Activated T-cell treated with anti-CD3 and anti-CD28 coated beads, Interleukin-2, amount 50 U/mL, for 4 hours (primary cell): ENCODE data around the gene MED12L. TPM values are rescaled to one million over a fixed set of nuclear protein-coding genes. Genes with fewer than 3 reads are reported as not detected.

Experiments used
- ATAC-seq, 2 donors: fragments of 200-7000 bp; cut with Tn5 transposase; one replicate each; pipeline ENCODE4 v1.10.0; 2021
- DNase-seq: peaks from one replicate; pipeline ENCODE4 v3.0.0-alpha.2; 2020
- H3K27me3 Mint-ChIP-seq: one replicate; pipeline ENCODE4 v1.8.0; 2021; ENCODE audit warnings: low read depth, mixed read lengths
- H3K36me3 Mint-ChIP-seq: one replicate; pipeline ENCODE4 v1.8.0; 2022; ENCODE audit warnings: mixed read lengths; ENCODE audit not compliant: insufficient read depth
- H3K4me1 Mint-ChIP-seq: one replicate; pipeline ENCODE4 v1.8.0; 2021; ENCODE audit warnings: low read depth, mixed read lengths
- H3K4me3 Mint-ChIP-seq: one replicate; pipeline ENCODE4 v1.8.0; 2021; ENCODE audit warnings: mild to moderate bottlenecking, moderate library complexity, mixed read lengths
- H3K9me3 Mint-ChIP-seq: one replicate; pipeline ENCODE4 v1.8.0; 2021; ENCODE audit warnings: mixed read lengths
- total RNA-seq, 3 donors: library from RNA; stranded (reverse); gene quantifications; one replicate each; pipeline ENCODE4 v1.2.1, GENCODE V29; 2021

The MED12L gene
- total RNA-seq, 3 donors from 2014 or later: 1.1 to 3.3 (median 1.9) TPM

GRCh38 chr3:151197981-151198767 lies 112.7 kb downstream of the MED12L start:
- Mint-ChIP-seq H3K4me1 (peaks cover 32% of the 10 kb centered on the region), H3K27me3 (no peaks in the 10 kb centered on the region), H3K36me3 (peaks cover 37% of the 10 kb centered on the region), H3K4me3 (peak overlapping the region; percentile 10), H3K9me3 (no peaks in the 10 kb centered on the region)
- DNase-seq (no peak), ATAC-seq (no peak)

DNA sequence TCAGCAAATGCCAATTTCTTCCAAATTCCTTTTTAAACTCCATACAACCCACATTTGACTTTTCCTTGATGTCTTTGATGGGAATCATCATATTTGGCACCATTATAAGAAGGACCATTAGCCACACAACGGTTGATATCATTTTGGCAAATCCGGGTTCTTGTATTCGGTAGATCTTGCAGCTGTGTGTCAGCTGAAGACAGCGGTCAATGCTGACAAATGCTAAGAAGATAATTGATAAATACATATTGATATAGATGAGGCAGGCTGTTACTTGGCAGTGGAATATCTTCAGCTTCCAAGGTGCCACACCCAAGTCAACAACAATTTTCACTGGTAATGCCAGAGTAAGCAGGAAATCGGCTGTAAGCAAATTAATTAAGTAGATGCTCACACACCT lies 113.4 kb downstream of the MED12L start:
- no peak for ATAC-seq
- Mint-ChIP-seq H3K4me3 (peak overlapping the region; percentile 90), H3K9me3 (no peaks in the 10 kb centered on the region), H3K27me3 (no peaks in the 10 kb centered on the region), H3K36me3 (peaks cover 37% of the 10 kb centered on the region), H3K4me1 (peaks cover 33% of the 10 kb centered on the region)
- DNase-seq: no peak

DNA sequence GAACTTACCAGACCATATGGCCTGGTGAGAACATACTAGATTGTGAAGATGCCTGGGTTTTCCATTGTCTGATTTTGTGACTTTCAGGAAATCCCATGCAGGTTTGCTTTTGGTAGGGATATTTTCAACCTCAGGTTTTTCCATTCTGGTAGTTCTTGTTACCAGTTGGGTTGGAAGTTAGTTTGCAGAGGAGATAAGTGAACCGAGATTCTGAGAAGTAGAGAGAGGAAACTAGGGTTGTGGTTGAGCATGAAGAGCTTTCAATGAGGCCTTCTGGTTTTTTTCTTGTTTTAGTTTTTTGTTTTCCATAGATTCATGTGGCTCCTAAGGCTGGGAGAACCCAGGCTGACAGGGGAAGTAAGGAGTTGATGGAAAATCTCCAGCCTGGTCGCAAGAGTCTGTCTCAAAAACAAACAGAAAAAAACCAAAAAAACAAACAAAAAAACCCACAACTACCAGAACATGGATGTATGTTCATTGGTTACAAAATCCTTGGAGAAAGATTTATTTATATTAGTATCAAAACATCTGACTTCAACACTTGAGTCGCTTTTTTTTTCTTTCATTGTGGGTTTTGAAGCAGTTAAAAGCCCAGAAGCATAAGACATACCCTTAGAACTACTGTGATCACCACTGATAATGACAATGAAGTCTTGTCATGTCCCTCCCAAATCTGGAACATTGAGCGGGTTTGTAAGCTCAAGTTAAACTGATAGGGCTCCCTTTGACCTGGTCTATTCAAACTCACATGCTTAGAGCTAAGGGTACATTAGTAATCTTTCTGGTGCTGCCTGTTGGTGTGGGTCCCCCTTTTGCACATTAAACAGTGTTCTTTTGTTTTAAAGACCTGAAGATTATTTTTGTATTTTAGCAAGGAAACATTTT lies 114.3 kb downstream of the MED12L start:
- Mint-ChIP-seq H3K4me3 (peak overlapping the region; percentile 90), H3K27me3 (no peaks in the 10 kb centered on the region), H3K9me3 (no peaks in the 10 kb centered on the region), H3K4me1 (peaks cover 43% of the 10 kb centered on the region), H3K36me3 (peaks cover 35% of the 10 kb centered on the region)
- DNase-seq: no peak
- ATAC-seq: peak in 1 of 2 donors; percentile 11

DNA sequence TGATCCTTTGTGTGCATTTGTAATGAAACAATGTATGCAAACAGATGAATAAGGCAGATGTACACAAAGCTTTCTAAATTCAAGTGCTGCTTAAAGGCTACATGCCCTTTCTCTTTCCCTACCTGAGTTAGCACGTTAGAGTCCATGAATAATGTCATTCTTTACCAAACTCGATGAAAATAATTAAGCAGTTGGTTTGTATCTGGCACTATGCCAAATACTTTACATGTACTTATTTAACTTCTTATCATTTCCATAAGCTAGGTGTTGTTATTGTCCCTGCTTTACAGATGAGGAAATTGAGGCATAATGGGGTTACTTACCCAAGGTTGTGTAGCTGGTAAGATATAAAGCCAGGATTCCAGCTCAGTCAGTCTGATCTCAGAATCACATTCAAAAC lies 115.1 kb downstream of the MED12L start:
- H3K9me3 Mint-ChIP-seq: no peaks in the 10 kb centered on the region
- DNase-seq: no peak
- H3K4me3 Mint-ChIP-seq: peak overlapping the region; percentile 90
- peaks cover 51% of the 10 kb centered on the region for H3K4me1 Mint-ChIP-seq
- no peaks in the 10 kb centered on the region for H3K27me3 Mint-ChIP-seq
- no peak for ATAC-seq
- peaks cover 35% of the 10 kb centered on the region for H3K36me3 Mint-ChIP-seq

GRCh38 chr3:151201051-151201730 lies 115.7 kb downstream of the MED12L start:
- H3K4me1 Mint-ChIP-seq: peaks cover 53% of the 10 kb centered on the region
- no peaks in the 10 kb centered on the region for H3K27me3 Mint-ChIP-seq
- H3K4me3 Mint-ChIP-seq: peak overlapping the region; percentile 90
- no peaks in the 10 kb centered on the region for H3K9me3 Mint-ChIP-seq
- ATAC-seq (no peak), DNase-seq (no peak)
- peaks cover 33% of the 10 kb centered on the region for H3K36me3 Mint-ChIP-seq

GRCh38 chr3:151203051-151203420 lies 117.6 kb downstream of the MED12L start, which contains the start of gene GPR171:
Gene GPR171 (minus strand): TSS chr3:151203216. CDS start chr3:151199386, 3,830 bp downstream.
- Mint-ChIP-seq H3K4me3 (peak within 1 kb of the TSS; percentile 90), H3K9me3 (no peaks in the 10 kb centered on the region), H3K27me3 (no peaks in the 10 kb centered on the region), H3K4me1 (peaks cover 63% of the 10 kb centered on the region), H3K36me3 (peaks cover 32% of the 10 kb centered on the region)
- DNase-seq (peak; percentile 61), ATAC-seq (peak; percentile 77 to 81)

GRCh38 chr3:151204530-151205402 lies 119.3 kb downstream of the MED12L start:
- no peaks in the 10 kb centered on the region for H3K27me3 Mint-ChIP-seq
- no peaks in the 10 kb centered on the region for H3K9me3 Mint-ChIP-seq
- H3K4me1 Mint-ChIP-seq: peaks cover 60% of the 10 kb centered on the region
- H3K4me3 Mint-ChIP-seq: peak overlapping the region; percentile 74
- peak; percentile 12 to 24 for ATAC-seq
- H3K36me3 Mint-ChIP-seq: peaks cover 16% of the 10 kb centered on the region
- DNase-seq: no peak

GRCh38 chr3:151205482-151205881 lies 120.0 kb downstream of the MED12L start:
- H3K4me1 Mint-ChIP-seq: peaks cover 66% of the 10 kb centered on the region
- no peaks in the 10 kb centered on the region for H3K27me3 Mint-ChIP-seq
- ATAC-seq: no peak
- no peak for DNase-seq
- no peaks in the 10 kb centered on the region for H3K9me3 Mint-ChIP-seq
- peak overlapping the region; percentile 74 for H3K4me3 Mint-ChIP-seq
- H3K36me3 Mint-ChIP-seq: peaks cover 10% of the 10 kb centered on the region

DNA sequence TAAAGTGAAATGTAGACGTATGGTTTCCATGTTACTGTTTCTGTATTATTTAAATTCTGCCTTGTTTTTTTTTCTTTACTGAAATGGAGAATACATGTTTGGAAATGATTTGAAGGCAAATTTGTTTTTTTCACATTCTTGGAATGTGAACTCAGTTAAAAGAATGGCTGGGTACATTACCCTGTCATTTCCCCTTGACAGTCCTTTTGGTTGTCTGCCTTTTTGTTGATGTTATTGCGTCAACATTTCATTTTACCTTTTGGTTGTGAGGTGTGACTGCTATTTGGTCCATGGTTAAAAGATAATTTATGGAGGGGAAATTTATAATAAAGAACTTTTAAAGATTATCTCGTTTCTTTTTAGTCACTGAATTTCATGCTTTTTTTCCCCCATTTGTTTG lies 120.7 kb downstream of the MED12L start:
- no peaks in the 10 kb centered on the region for H3K9me3 Mint-ChIP-seq
- no peak for ATAC-seq
- peaks cover 69% of the 10 kb centered on the region for H3K4me1 Mint-ChIP-seq

GRCh38 chr3:151209654-151210053 lies 124.2 kb downstream of the MED12L start:
- Mint-ChIP-seq H3K27me3 (no peaks in the 10 kb centered on the region), H3K9me3 (no peaks in the 10 kb centered on the region), H3K36me3 (no peaks in the 10 kb centered on the region), H3K4me1 (peaks cover 57% of the 10 kb centered on the region), H3K4me3 (no peak overlapping the region)
- ATAC-seq (peak; percentile 84 to 85), DNase-seq (no peak)

More for the DNA sequence above, 120.7 kb downstream of the MED12L start:
- no peak for DNase-seq
- Mint-ChIP-seq H3K4me3 (peak overlapping the region; percentile 13), H3K36me3 (peaks cover 7% of the 10 kb centered on the region), H3K27me3 (no peaks in the 10 kb centered on the region)

DNA sequence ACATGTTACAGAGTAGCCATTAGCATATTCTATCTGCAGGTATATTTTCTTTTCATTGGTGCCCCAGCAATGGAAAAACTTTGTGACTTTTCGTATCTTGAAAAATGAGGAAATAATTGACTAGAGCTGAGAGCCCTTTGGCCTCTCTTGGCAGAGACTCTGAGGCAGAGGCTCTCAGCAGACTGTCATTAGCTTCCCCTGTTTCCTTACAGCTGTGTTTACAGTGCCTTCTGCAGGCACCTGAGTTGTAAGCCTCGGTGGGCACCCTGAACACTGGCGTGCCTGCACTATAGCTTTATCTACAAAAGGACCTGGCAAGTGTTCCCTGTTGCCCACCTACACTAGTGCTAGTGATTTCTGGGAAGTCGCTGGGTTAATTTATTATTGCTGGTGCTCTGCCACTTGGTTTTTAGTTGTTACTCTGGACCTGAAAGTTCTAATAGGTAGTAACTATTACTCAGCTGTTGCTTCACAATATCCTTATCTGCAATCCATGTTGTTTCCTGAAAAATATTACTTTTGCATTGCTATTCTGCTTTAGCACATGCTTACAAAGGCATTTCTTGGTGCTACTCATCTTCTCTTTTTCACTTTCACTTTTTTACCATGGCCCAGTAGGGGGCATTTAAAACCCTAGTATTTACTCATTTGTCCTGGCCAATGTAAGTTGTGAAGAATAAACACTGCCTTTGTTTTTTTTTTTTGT lies 125.4 kb downstream of the MED12L start:
- Mint-ChIP-seq H3K36me3 (no peaks in the 10 kb centered on the region), H3K27me3 (no peaks in the 10 kb centered on the region), H3K4me3 (peak overlapping the region; percentile 24), H3K4me1 (peaks cover 46% of the 10 kb centered on the region), H3K9me3 (no peaks in the 10 kb centered on the region)
- DNase-seq: no peak
- no peak for ATAC-seq

- peaks cover 29% of the 10 kb centered on the region for H3K4me1 Mint-ChIP-seq
- H3K27me3 Mint-ChIP-seq: no peaks in the 10 kb centered on the region
Measured at GRCh38 chr3:151213151-151213550, 127.7 kb downstream of the MED12L start.

DNA sequence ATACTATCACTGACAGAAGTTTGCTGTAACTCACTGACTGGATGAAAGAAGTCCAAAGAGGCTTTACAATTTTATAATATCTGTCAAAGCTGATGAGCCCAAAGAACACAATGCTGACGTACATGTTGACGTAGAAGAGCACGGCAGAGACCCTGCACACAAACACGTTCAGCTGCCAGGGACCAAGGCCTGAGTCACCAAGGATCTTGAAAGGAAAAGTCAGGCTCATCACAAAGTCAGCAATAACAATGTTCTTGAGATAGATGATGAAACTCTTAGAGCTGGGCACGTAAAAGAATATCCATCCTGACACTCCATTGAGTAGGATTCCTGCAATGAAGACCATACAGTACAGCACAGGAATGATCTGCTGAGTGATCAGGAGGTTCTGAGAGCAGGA lies 128.4 kb downstream of the MED12L start:
- ATAC-seq (no peak), DNase-seq (no peak)
- Mint-ChIP-seq H3K9me3 (no peaks in the 10 kb centered on the region), H3K4me1 (peaks cover 28% of the 10 kb centered on the region), H3K36me3 (no peaks in the 10 kb centered on the region), H3K27me3 (no peaks in the 10 kb centered on the region), H3K4me3 (no peak overlapping the region)

More at GRCh38 chr3:151213151-151213550, 127.7 kb downstream of the MED12L start:
- Mint-ChIP-seq H3K9me3 (no peaks in the 10 kb centered on the region), H3K4me3 (no peak overlapping the region), H3K36me3 (no peaks in the 10 kb centered on the region)
- no peak for DNase-seq
- ATAC-seq: no peak
